Measurements from ENCODE around the gene SGPL1.

Gene SGPL1

DNA sequence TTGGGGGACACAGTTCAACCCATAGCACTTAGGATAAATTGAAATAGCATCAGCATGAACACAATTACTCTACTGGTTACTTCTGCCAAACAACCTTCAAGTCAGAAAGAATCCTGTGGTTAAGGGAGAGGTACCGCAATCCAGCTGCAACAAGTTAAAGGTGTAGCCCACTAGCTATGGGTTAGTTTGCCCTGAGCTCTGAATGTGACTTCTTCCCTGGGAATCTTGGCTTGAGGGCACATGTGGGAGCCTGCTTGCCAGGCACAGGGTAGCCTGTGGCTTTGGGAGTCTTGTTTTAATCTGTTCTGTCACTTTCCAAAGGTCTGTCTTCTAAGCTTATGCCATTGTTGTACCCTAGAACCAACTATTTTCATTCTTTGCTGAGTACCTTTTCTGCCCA is 8.9 kb upstream of the SGPL1 start:
- TF ChIP-seq TCF12 (IDR thresholded peaks at IDR 0.05; ENCODE audit: low read depth) (no peak), EGR1 (IDR thresholded peaks at IDR 0.05) (no peak), YY1 (IDR thresholded peaks at IDR 0.05; ENCODE audit: low read depth) (no peak), EP300 (IDR thresholded peaks at IDR 0.05; ENCODE audit: borderline replicate concordance) (no peak), NFIC (IDR thresholded peaks at IDR 0.05) (no peak), TEAD4 (IDR thresholded peaks at IDR 0.05) (no peak), RAD21 (IDR thresholded peaks at IDR 0.05; ENCODE audit: low read depth) (no peak), TAF1 (IDR thresholded peaks at IDR 0.05; ENCODE audit: low read depth) (no peak)
- TF ChIP-seq, protein P1, sequence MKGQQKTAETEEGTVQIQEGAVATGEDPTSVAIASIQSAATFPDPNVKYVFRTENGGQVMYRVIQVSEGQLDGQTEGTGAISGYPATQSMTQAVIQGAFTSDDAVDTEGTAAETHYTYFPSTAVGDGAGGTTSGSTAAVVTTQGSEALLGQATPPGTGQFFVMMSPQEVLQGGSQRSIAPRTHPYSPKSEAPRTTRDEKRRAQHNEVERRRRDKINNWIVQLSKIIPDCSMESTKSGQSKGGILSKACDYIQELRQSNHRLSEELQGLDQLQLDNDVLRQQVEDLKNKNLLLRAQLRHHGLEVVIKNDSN (IDR thresholded peaks at IDR 0.05): no peak

DNA sequence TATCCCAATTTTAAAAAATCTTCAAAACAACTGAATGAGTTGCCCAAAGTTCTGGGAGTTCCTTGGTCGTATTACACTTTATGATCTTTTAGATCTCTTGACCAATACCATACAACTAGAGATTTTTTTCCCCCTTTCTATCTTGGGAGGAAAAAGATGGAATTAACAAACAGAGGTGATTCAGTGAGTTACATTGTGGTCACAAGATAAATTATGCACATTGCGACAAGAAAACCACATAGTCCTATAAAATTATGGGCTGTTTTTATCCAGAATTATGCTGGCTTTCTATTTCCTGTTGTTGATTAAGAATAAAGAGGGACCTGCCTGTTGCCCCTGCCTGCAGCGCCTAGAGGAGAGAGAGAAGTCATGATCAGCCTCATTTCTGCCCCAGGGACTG is 8.2 kb upstream of the SGPL1 start:
- TF ChIP-seq CEBPB (IDR thresholded peaks at IDR 0.05): no peak
- no peak for TF ChIP-seq TCF12 (IDR thresholded peaks at IDR 0.05; ENCODE audit: low read depth)
- TF ChIP-seq EGR1 (IDR thresholded peaks at IDR 0.05): no peak
- no peak for TF ChIP-seq CREB1 (IDR thresholded peaks at IDR 0.05; ENCODE audit: low read depth)
- no peak for TF ChIP-seq YY1 (IDR thresholded peaks at IDR 0.05; ENCODE audit: low read depth)
- no peak for TF ChIP-seq ZBTB7A (IDR thresholded peaks at IDR 0.05; ENCODE audit: low read depth)
- TF ChIP-seq, protein P1 (IDR thresholded peaks at IDR 0.05): no peak
- TF ChIP-seq FOXM1 (IDR thresholded peaks at IDR 0.05; ENCODE audit: borderline replicate concordance, low read depth): no peak

DNA sequence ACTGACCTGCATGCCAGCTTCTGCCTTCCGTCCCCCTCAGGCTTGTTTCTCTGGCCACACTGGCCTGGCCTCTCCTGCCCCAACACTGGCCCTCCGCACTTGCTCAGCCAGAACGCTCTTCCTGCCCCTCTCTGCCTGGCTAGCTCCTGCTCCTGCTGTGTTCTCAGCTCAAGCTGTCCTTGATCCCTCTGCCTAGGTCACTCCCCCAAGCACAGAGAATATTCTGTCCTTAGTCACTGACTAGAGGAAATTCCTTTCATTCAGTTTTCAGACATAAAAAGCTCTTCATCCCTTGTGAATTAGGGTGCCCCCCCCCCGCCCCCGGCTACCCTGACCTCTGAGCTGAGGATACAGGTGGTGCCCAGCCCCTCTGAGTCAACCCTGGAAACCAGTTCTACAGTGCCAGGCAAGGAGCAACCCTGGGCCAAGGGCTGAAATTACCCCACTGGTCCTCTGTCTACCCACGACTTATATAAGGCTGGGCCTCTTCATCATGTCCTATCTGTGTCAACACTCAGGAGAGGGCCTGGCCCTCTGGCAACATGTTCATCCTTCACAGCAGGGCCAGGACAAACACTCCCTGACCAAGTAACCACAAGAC is 6.6 kb upstream of the SGPL1 start:
- TF ChIP-seq, protein P2, sequence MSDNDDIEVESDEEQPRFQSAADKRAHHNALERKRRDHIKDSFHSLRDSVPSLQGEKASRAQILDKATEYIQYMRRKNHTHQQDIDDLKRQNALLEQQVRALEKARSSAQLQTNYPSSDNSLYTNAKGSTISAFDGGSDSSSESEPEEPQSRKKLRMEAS (IDR thresholded peaks at IDR 0.05): no peak
- TF ChIP-seq TCF12 (IDR thresholded peaks at IDR 0.05; ENCODE audit: low read depth) (no peak), YY1 (IDR thresholded peaks at IDR 0.05; ENCODE audit: low read depth) (no peak), RAD21 (IDR thresholded peaks at IDR 0.05; ENCODE audit: low read depth) (no peak), EP300 (IDR thresholded peaks at IDR 0.05; ENCODE audit: borderline replicate concordance) (no peak), CREB1 (IDR thresholded peaks at IDR 0.05; ENCODE audit: low read depth) (no peak), EGR1 (IDR thresholded peaks at IDR 0.05) (no peak), ZBTB7A (IDR thresholded peaks at IDR 0.05; ENCODE audit: low read depth) (no peak), TEAD4 (IDR thresholded peaks at IDR 0.05) (no peak), TAF1 (IDR thresholded peaks at IDR 0.05; ENCODE audit: low read depth) (no peak)
- TF ChIP-seq, protein P3, sequence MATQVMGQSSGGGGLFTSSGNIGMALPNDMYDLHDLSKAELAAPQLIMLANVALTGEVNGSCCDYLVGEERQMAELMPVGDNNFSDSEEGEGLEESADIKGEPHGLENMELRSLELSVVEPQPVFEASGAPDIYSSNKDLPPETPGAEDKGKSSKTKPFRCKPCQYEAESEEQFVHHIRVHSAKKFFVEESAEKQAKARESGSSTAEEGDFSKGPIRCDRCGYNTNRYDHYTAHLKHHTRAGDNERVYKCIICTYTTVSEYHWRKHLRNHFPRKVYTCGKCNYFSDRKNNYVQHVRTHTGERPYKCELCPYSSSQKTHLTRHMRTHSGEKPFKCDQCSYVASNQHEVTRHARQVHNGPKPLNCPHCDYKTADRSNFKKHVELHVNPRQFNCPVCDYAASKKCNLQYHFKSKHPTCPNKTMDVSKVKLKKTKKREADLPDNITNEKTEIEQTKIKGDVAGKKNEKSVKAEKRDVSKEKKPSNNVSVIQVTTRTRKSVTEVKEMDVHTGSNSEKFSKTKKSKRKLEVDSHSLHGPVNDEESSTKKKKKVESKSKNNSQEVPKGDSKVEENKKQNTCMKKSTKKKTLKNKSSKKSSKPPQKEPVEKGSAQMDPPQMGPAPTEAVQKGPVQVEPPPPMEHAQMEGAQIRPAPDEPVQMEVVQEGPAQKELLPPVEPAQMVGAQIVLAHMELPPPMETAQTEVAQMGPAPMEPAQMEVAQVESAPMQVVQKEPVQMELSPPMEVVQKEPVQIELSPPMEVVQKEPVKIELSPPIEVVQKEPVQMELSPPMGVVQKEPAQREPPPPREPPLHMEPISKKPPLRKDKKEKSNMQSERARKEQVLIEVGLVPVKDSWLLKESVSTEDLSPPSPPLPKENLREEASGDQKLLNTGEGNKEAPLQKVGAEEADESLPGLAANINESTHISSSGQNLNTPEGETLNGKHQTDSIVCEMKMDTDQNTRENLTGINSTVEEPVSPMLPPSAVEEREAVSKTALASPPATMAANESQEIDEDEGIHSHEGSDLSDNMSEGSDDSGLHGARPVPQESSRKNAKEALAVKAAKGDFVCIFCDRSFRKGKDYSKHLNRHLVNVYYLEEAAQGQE (IDR thresholded peaks at IDR 0.05; ENCODE audit: low read depth): no peak
- TF ChIP-seq, protein P1 (IDR thresholded peaks at IDR 0.05): no peak

DNA sequence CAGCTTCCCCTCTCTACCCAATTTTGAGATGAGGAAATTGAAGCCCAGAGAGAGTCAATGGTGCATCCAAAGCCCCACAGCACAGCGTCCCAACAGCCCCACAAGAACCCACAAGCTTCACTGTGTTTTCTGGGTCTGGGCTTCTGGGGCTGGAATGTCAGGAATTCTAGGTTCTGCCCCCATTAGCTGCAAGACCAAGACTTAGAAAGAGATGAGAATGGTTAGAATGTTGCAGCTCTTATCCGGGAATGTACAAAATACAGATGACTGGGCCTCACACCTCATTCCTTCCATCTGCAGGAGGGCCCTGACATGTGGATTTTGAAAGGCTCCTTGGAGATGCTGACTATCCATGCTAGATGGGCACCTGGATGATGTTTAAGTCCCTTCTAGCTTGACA is 6.0 kb upstream of the SGPL1 start:
- TF ChIP-seq RAD21 (IDR thresholded peaks at IDR 0.05; ENCODE audit: low read depth) (no peak), NFIC (IDR thresholded peaks at IDR 0.05) (no peak), TAF1 (IDR thresholded peaks at IDR 0.05; ENCODE audit: low read depth) (no peak)

DNA sequence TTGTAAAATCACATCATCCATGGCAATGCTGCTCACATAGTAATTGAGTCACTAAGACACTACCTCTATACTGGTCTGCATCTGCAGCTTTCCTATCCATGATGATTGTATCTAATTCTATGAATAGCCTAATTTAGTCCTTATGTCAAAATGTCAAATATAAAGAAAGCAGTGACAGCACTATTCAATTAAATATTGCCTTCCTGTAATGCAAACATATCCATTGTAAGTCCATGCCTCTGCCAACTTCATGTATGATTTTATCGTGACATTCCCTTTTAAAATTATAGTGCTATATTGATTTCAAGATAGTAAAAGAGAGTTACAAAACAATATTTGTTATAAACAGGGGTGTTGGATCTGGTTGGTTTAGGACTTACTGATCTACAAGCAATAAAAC is 4.8 kb upstream of the SGPL1 start:
- TF ChIP-seq YY1 (IDR thresholded peaks at IDR 0.05; ENCODE audit: low read depth) (no peak), TEAD4 (IDR thresholded peaks at IDR 0.05) (no peak), ZBTB7A (IDR thresholded peaks at IDR 0.05; ENCODE audit: low read depth) (no peak), NFIC (IDR thresholded peaks at IDR 0.05) (no peak), EP300 (IDR thresholded peaks at IDR 0.05; ENCODE audit: borderline replicate concordance) (no peak), EGR1 (IDR thresholded peaks at IDR 0.05) (no peak), CEBPB (IDR thresholded peaks at IDR 0.05) (no peak)
- TF ChIP-seq, protein P1 (IDR thresholded peaks at IDR 0.05): no peak
- TF ChIP-seq, protein P3 (IDR thresholded peaks at IDR 0.05; ENCODE audit: low read depth): no peak

DNA sequence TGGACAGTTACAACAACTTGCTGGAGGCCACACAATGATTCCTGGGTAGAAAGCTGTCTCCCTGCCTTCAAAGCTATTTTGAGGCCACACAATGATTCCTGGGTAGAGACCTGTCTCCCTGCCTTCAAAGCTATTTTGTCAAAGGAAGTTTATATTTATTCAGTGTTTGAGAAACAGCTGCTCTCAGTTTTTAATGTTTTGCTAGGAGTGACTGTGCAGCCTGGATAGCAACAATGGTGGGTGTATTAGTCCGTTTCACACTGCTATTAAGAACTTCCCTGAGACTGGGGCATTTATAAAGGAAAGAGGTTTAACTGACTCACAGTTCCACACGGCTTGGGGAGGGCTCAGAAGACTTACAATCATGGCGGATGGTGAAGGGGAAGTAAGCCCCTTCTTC is 3.9 kb upstream of the SGPL1 start:
- TF ChIP-seq RAD21 (IDR thresholded peaks at IDR 0.05; ENCODE audit: low read depth) (no peak), FOXM1 (IDR thresholded peaks at IDR 0.05; ENCODE audit: borderline replicate concordance, low read depth) (no peak), TCF12 (IDR thresholded peaks at IDR 0.05; ENCODE audit: low read depth) (no peak), TEAD4 (IDR thresholded peaks at IDR 0.05) (no peak), YY1 (IDR thresholded peaks at IDR 0.05; ENCODE audit: low read depth) (no peak), EGR1 (IDR thresholded peaks at IDR 0.05) (no peak), CEBPB (IDR thresholded peaks at IDR 0.05) (no peak), ZBTB7A (IDR thresholded peaks at IDR 0.05; ENCODE audit: low read depth) (no peak), EP300 (IDR thresholded peaks at IDR 0.05; ENCODE audit: borderline replicate concordance) (no peak), TAF1 (IDR thresholded peaks at IDR 0.05; ENCODE audit: low read depth) (no peak)
- TF ChIP-seq, protein P3 (IDR thresholded peaks at IDR 0.05; ENCODE audit: low read depth): no peak
- TF ChIP-seq, protein P1 (IDR thresholded peaks at IDR 0.05): no peak

Data from Ishikawa (cell line).